A673 (cell line): ENCODE results near the gene BPIFB1. TPM values are rescaled to one million over a fixed set of nuclear protein-coding genes. Genes with fewer than 3 reads are reported as not detected.

Source experiments
- BruUV-seq: library from RNA; stranded (reverse); fragments of 400-500 nt; replicated peaks from 2 replicates; lab custom pipeline; 2021; lab: Mats Ljungman, UMichigan
- CTCF ChIA-PET: fragments of 300-600 bp; sonication (Branson Sonifier 250); formaldehyde crosslinking; loops from one replicate; lab custom pipeline; 2022; ENCODE audit warnings: antibody characterized with exemption; lab: Charles Lee
- POLR2A ChIA-PET: fragments of 300-600 bp; sonication (Branson Sonifier 250); formaldehyde crosslinking; loops from one replicate; lab custom pipeline; 2022; ENCODE audit warnings: antibody characterized with exemption; ENCODE audit not compliant: low non-redundant PET; lab: Charles Lee
- DNase-seq: peaks from one replicate; pipeline ENCODE4 v3.0.0-alpha.2; 2015; ENCODE audit warnings: low spot score
- H3K27ac ChIP-seq: fragments of 200-600 bp; sonication (generic); 2 replicates; pipeline ENCODE4 v1.5.1; 2016; ENCODE audit warnings: mixed run types, low read depth, mild to moderate bottlenecking, mixed read lengths, antibody characterized with exemption, low read length; ENCODE audit not compliant: poor library complexity, severe bottlenecking
- H3K27me3 ChIP-seq: fragments of 200-600 bp; sonication (generic); replicated peaks from 2 replicates; pipeline ENCODE4 v1.6.1; 2017; ENCODE audit warnings: mixed run types, low read depth, mild to moderate bottlenecking, mixed read lengths, antibody characterized with exemption, low read length; ENCODE audit not compliant: insufficient read depth, poor library complexity
- H3K36me3 ChIP-seq: fragments of 200-600 bp; sonication (generic); 2 replicates; pipeline ENCODE4 v1.6.1; 2016; ENCODE audit warnings: mixed run types, mild to moderate bottlenecking, mixed read lengths, antibody characterized with exemption, low read length; ENCODE audit not compliant: insufficient read depth, poor library complexity, severe bottlenecking
- H3K4me1 ChIP-seq: fragments of 200-600 bp; sonication (generic); 2 replicates; pipeline ENCODE4 v1.6.1; 2017; ENCODE audit warnings: mixed run types, mild to moderate bottlenecking, mixed read lengths, antibody characterized with exemption, low read length; ENCODE audit not compliant: insufficient read depth, poor library complexity, severe bottlenecking
- H3K4me3 ChIP-seq: fragments of 200-600 bp; sonication (generic); 2 replicates; pipeline ENCODE4 v1.5.1; 2016; ENCODE audit warnings: low read depth, mixed run types, mild to moderate bottlenecking, mixed read lengths, low read length; ENCODE audit not compliant: poor library complexity, severe bottlenecking
- H3K9me3 ChIP-seq: fragments of 200-600 bp; sonication (generic); 2 replicates; pipeline ENCODE4 v1.6.1; 2016; ENCODE audit warnings: mixed run types, low read depth, mild to moderate bottlenecking, mixed read lengths, antibody characterized with exemption, low read length; ENCODE audit not compliant: poor library complexity, severe bottlenecking
- CTCF ChIP-seq: fragments of 300-800, 200-600 bp; sonication (generic); conservative IDR thresholded peaks from 2 replicates; pipeline ENCODE4 v1.5.1; 2017; ENCODE audit warnings: low read depth, mild to moderate bottlenecking, antibody characterized with exemption, low read length, moderate library complexity, mixed read lengths
- EZH2 ChIP-seq: fragments of 200-600 bp; sonication (generic); IDR thresholded peaks from 2 replicates; pipeline ENCODE4 v1.6.1; 2017; ENCODE audit warnings: borderline replicate concordance, low read depth, mild to moderate bottlenecking, mixed read lengths, antibody characterized with exemption, low read length; ENCODE audit not compliant: poor library complexity, severe bottlenecking
- intact Hi-C: fragments of 100-400 bp; cut with micrococcal nuclease; formaldehyde crosslinking; loops from one replicate; pipeline ENCODE4 v1.10.0; 2022; ENCODE audit not compliant: unreplicated experiment
- total RNA-seq: library from RNA; stranded (reverse); gene quantifications from 2 replicates; pipeline ENCODE4 v1.2.3, GENCODE V29; 2021

BPIFB1 gene
- total RNA-seq, 1 experiment from 2014 or later = not detected

GRCh38 chr20:33333616-33334015 lies 50.6 kb downstream of the BPIFB1 start:
- ChIA-PET POLR2A (no interaction called here), CTCF (no interaction called here)
- Histone ChIP-seq H3K27ac (no peak overlapping the region), H3K4me1 (no peaks in the 10 kb centered on the region), H3K36me3 (no peaks in the 10 kb centered on the region), H3K27me3 (peaks cover 37% of the 10 kb centered on the region), H3K4me3 (no peak overlapping the region), H3K9me3 (no peaks in the 10 kb centered on the region)
- DNase-seq = no peak
- no peak for TF ChIP-seq EZH2
- TF ChIP-seq CTCF = no peak
- intact Hi-C loops = no loop called here
- no TSS peak for BruUV-seq

GRCh38 chr20:33334111-33334510 lies 51.1 kb downstream of the BPIFB1 start:
- intact Hi-C loops = no loop called here
- no peaks in the 10 kb centered on the region for H3K36me3 ChIP-seq
- no peaks in the 10 kb centered on the region for H3K9me3 ChIP-seq
- CTCF ChIA-PET = no interaction called here
- H3K4me3 ChIP-seq = no peak overlapping the region
- no TSS peak for BruUV-seq
- no peak for DNase-seq
- H3K4me1 ChIP-seq = no peaks in the 10 kb centered on the region
- no peak overlapping the region for H3K27ac ChIP-seq
- TF ChIP-seq EZH2 (no peak), CTCF (no peak)
- POLR2A ChIA-PET = no interaction called here
- peaks cover 32% of the 10 kb centered on the region for H3K27me3 ChIP-seq

- Histone ChIP-seq H3K4me3 (no peak overlapping the region), H3K4me1 (no peaks in the 10 kb centered on the region), H3K27me3 (peaks cover 13% of the 10 kb centered on the region), H3K9me3 (no peaks in the 10 kb centered on the region), H3K27ac (no peak overlapping the region), H3K36me3 (no peaks in the 10 kb centered on the region)
- no peak for TF ChIP-seq CTCF
- no peak for TF ChIP-seq EZH2
- ChIA-PET CTCF (no interaction called here), POLR2A (no interaction called here)
- intact Hi-C loops = no loop called here
- no peak for DNase-seq
- no TSS peak for BruUV-seq
Measured at GRCh38 chr20:33336375-33336774, 53.4 kb downstream of the BPIFB1 start.
